Lung (tissue), 12 donors: ENCODE results near the gene HCN3. TPM values are rescaled to one million over a fixed set of nuclear protein-coding genes. Genes with fewer than 3 reads are reported as not detected.

Experiments
- ATAC-seq: fragments of 200-7000 bp; cut with Tn5 transposase; one replicate; pipeline ENCODE4 v1.9.1; 2020; ENCODE audit warnings: moderate number of reproducible peaks; ENCODE audit not compliant: insufficient read depth, low FRiP score
- DNase-seq, 3 donors: peaks; one replicate each; pipeline ENCODE4 v3.0.0-alpha.2; 2013 to 2017
- H3K27ac ChIP-seq, 2 donors: one replicate each; pipeline ENCODE4 v1.5.1; 2013; ENCODE audit warnings: mild to moderate bottlenecking in 2 of 2, moderate library complexity in 2 of 2, control low read depth in 1 of 2, inconsistent platforms in 1 of 2, low read depth in 1 of 2, low read length in 1 of 2
- H3K27me3 ChIP-seq, 3 donors: one replicate each; pipeline ENCODE4 v1.5.1; 2013; ENCODE audit warnings: low read length in 2 of 3; ENCODE audit not compliant: control insufficient read depth in 3 of 3, insufficient read depth in 3 of 3
- H3K36me3 ChIP-seq, 4 donors: one replicate each; pipeline ENCODE4 v1.5.1; 2013; ENCODE audit warnings: low read length in 4 of 4, mild to moderate bottlenecking in 1 of 4, moderate library complexity in 1 of 4; ENCODE audit not compliant: control insufficient read depth in 4 of 4, insufficient read depth in 4 of 4
- H3K4me1 ChIP-seq, 5 donors: one replicate each; pipeline ENCODE4 v1.5.1; 2013; ENCODE audit warnings: low read length in 5 of 5, mild to moderate bottlenecking in 2 of 5, moderate library complexity in 1 of 5; ENCODE audit not compliant: control insufficient read depth in 5 of 5, insufficient read depth in 5 of 5
- H3K4me3 ChIP-seq: one replicate; pipeline ENCODE4 v1.5.1; 2013; ENCODE audit warnings: mild to moderate bottlenecking, control low read depth, moderate library complexity
- H3K9ac ChIP-seq, 2 donors: one replicate each; pipeline ENCODE4 v1.5.1; 2013; ENCODE audit warnings: low read length in 2 of 2, control low read depth in 1 of 2; ENCODE audit not compliant: insufficient read depth in 1 of 2
- H3K9me3 ChIP-seq, 4 donors: one replicate each; pipeline ENCODE4 v1.5.1; 2013; ENCODE audit warnings: low read length in 3 of 4, mild to moderate bottlenecking in 1 of 4, moderate library complexity in 1 of 4; ENCODE audit not compliant: control insufficient read depth in 4 of 4, insufficient read depth in 3 of 4
- CTCF ChIP-seq: IDR thresholded peaks from 2 replicates; pipeline ENCODE4 v1.5.1; 2012; ENCODE audit warnings: mild to moderate bottlenecking; ENCODE audit errors: control extremely low read depth, extremely low read depth
- WGBS, 2 donors: extraction: QIAGEN DNeasy Blood & Tissue Kit; methylation state at CpG; one replicate each; pipeline ENCODE4 v1.1.7; 2013; 5-methylcytosine and 5-hydroxymethylcytosine counted together
- polyA plus RNA-seq, 2 donors: library from polyadenylated mRNA; stranded (reverse); fragments of 200-250 nt; gene quantifications; one replicate each; pipeline ENCODE4 v1.2.1, GENCODE V29; 2013
- total RNA-seq, 2 donors: library from RNA; depleted of rRNA in 1 of 2; stranded (reverse); fragments of >200 nt in 1 of 2; gene quantifications; one replicate each; pipeline ENCODE4 v1.2.1, GENCODE V29; 2014 to 2021
- donor health status: control.
- donor health status: control.
- donor health status: Bipolar disorder and iron deficiency.
- donor health status: healthy.
- donor health status: DM: yes; HTN: yes; CAD: no.

HCN3 gene
- total and polyA plus RNA-seq, 4 donors = 1.0 to 4.7 (median 2.2) TPM

- no peak overlapping the region for H3K9ac ChIP-seq
- ATAC-seq = peak; percentile 77
- H3K4me3 ChIP-seq = peak overlapping the region; percentile 78
- no peaks in the 10 kb centered on the region for H3K27me3 ChIP-seq
- WGBS, 2 donors = 0 to 1% methylated on average over 28 to 29 of the region's 29 CpGs
- H3K27ac ChIP-seq = peak overlapping the region; percentile 94 to 95
- DNase-seq = peak; percentile 92 to 96 (median 94)
- H3K36me3 ChIP-seq = peaks cover 2 to 15% (median 7%) of the 10 kb centered on the region in 4 donors
- no peak for TF ChIP-seq CTCF
- no peaks in the 10 kb centered on the region for H3K9me3 ChIP-seq
- H3K4me1 ChIP-seq = peaks cover 0 to 39% (median 17%) of the 10 kb centered on the region in 5 donors
These were observed 46.4 kb downstream of the HCN3 start for GRCh38 chr1:155323729-155324036.

- Histone ChIP-seq H3K4me3 (peak overlapping the region; percentile 78), H3K4me1 (peaks cover 0 to 39% (median 17%) of the 10 kb centered on the region in 5 donors), H3K36me3 (peaks cover 0 to 12% (median 3%) of the 10 kb centered on the region in 4 donors), H3K27ac (peak overlapping the region; percentile 94 to 95), H3K9ac (peak overlapping the region; percentile 4 to 42), H3K27me3 (no peaks in the 10 kb centered on the region), H3K9me3 (no peaks in the 10 kb centered on the region)
- TF ChIP-seq CTCF = no peak
- ATAC-seq = peak; percentile 84
- 0% methylated on average over 42 to 44 of the region's 44 CpGs for WGBS, 2 donors
- peak; percentile 94 to 97 (median 97) for DNase-seq
These were observed 46.9 kb downstream of the HCN3 start for GRCh38 chr1:155324037-155324716.

- ATAC-seq (no peak), DNase-seq (peak; percentile 52 to 68 (median 55))
- Histone ChIP-seq H3K9me3 (no peaks in the 10 kb centered on the region), H3K4me1 (peaks cover 0 to 35% (median 14%) of the 10 kb centered on the region in 5 donors), H3K9ac (peak overlapping the region; percentile 4 to 42), H3K4me3 (peak overlapping the region; percentile 78), H3K27me3 (no peaks in the 10 kb centered on the region), H3K36me3 (peaks cover 0 to 6% (median 5%) of the 10 kb centered on the region in 4 donors), H3K27ac (peak overlapping the region; percentile 60 to 69)
- no peak for TF ChIP-seq CTCF
- WGBS, 2 donors = 12 to 14% methylated on average over 52 to 59 of the region's 59 CpGs
These were observed 47.7 kb downstream of the HCN3 start for GRCh38 chr1:155324717-155325602.
